HAP-1 (cell line): ENCODE data around the gene DPH3.

Experiments used
- DNase-seq, 2 experiments: peaks; one replicate each; pipeline ENCODE4 v3.0.0-alpha.2; 2016 to 2020; ENCODE audit warnings: low spot score in 2 of 2
- H3K27me3 ChIP-seq: fragments of 250-450 bp; sonication (Bioruptor Pico); 2 replicates; pipeline ENCODE4 v1.5.1; 2020; ENCODE audit warnings: low read depth, mild to moderate bottlenecking, moderate library complexity
- H3K36me3 ChIP-seq: fragments of 250-450 bp; sonication (Bioruptor Pico); replicated peaks from 2 replicates; pipeline ENCODE4 v1.5.1; 2020; ENCODE audit warnings: mild to moderate bottlenecking
- H3K4me1 ChIP-seq: fragments of 250-450 bp; sonication (Bioruptor Pico); 2 replicates; pipeline ENCODE4 v1.5.1; 2020; ENCODE audit warnings: mild to moderate bottlenecking
- H3K4me3 ChIP-seq: fragments of 250-450 bp; sonication (Bioruptor Pico); 2 replicates; pipeline ENCODE4 v1.5.1; 2020; ENCODE audit warnings: mild to moderate bottlenecking, moderate library complexity
- H3K9me3 ChIP-seq: fragments of 250-450 bp; sonication (Bioruptor Pico); 2 replicates; pipeline ENCODE4 v1.5.1; 2020; ENCODE audit warnings: mild to moderate bottlenecking, moderate library complexity
- in situ Hi-C: fragments of 300-500 bp; cut with MboI; formaldehyde crosslinking; loops from 3 replicates; pipeline ENCODE4 v1.14.3; 2020; ENCODE audit warnings: low sequenced_read_pairs, inconsistent platforms, mixed read lengths

DPH3 gene

GRCh38 chr3:16245609-16246008, 19.1 kb downstream of the DPH3 start:
- Histone ChIP-seq H3K9me3 (no peaks in the 10 kb centered on the region), H3K27me3 (0 out of 2 replicates have a peak, but pooled peaks cover 2% of the 10 kb centered on the region), H3K36me3 (no peaks in the 10 kb centered on the region), H3K4me1 (no peaks in the 10 kb centered on the region), H3K4me3 (no peak overlapping the region)
- no peak for DNase-seq
- in situ Hi-C loops, result loop anchor here (10.0 kb wide), 1 partner anchor 191 kb away; no protein-coding TSS in a partner anchor

- Histone ChIP-seq H3K4me3 (no peak overlapping the region), H3K27me3 (no peaks in the 10 kb centered on the region), H3K4me1 (no peaks in the 10 kb centered on the region), H3K36me3 (no peaks in the 10 kb centered on the region), H3K9me3 (no peaks in the 10 kb centered on the region)
- in situ Hi-C loops, result loop anchor here (10.0 kb wide), 1 partner anchor 189 kb away; no protein-coding TSS in a partner anchor
- no peak for DNase-seq
Observed at GRCh38 chr3:16243706-16244490, 20.8 kb downstream of the DPH3 start.

- H3K27me3 ChIP-seq, result no peaks in the 10 kb centered on the region
- no peaks in the 10 kb centered on the region for H3K9me3 ChIP-seq
- H3K36me3 ChIP-seq, result no peaks in the 10 kb centered on the region
- in situ Hi-C loops, result loop anchor here (10.0 kb wide), 1 partner anchor 187 kb away; no protein-coding TSS in a partner anchor
- DNase-seq, result no peak
- H3K4me3 ChIP-seq, result no peak overlapping the region
- H3K4me1 ChIP-seq, result no peaks in the 10 kb centered on the region
Observed at GRCh38 chr3:16242177-16242576, 22.6 kb downstream of the DPH3 start.

- Histone ChIP-seq H3K4me3 (no peak overlapping the region), H3K27me3 (no peaks in the 10 kb centered on the region), H3K36me3 (no peaks in the 10 kb centered on the region), H3K4me1 (no peaks in the 10 kb centered on the region), H3K9me3 (no peaks in the 10 kb centered on the region)
- no peak for DNase-seq
- in situ Hi-C loops, result loop anchor here (10.0 kb wide), 1 partner anchor 186 kb away; no protein-coding TSS in a partner anchor
Observed at GRCh38 chr3:16241225-16241624, 23.5 kb downstream of the DPH3 start.

- Histone ChIP-seq H3K4me3 (no peak overlapping the region), H3K27me3 (no peaks in the 10 kb centered on the region), H3K4me1 (no peaks in the 10 kb centered on the region), H3K9me3 (no peaks in the 10 kb centered on the region), H3K36me3 (no peaks in the 10 kb centered on the region)
- in situ Hi-C loops, result loop anchor here (10.0 kb wide), 1 partner anchor 186 kb away; no protein-coding TSS in a partner anchor
- no peak for DNase-seq
Observed at GRCh38 chr3:16240229-16241023, 24.3 kb downstream of the DPH3 start.

GRCh38 chr3:16239780-16240179, 25.0 kb downstream of the DPH3 start:
- in situ Hi-C loops, result loop anchor here (10.0 kb wide), 1 partner anchor 185 kb away; no protein-coding TSS in a partner anchor
- H3K4me1 ChIP-seq, result no peaks in the 10 kb centered on the region

GRCh38 chr3:16239086-16239770, 25.5 kb downstream of the DPH3 start:
- Histone ChIP-seq H3K4me1 (no peaks in the 10 kb centered on the region), H3K36me3 (no peaks in the 10 kb centered on the region), H3K27me3 (no peaks in the 10 kb centered on the region), H3K9me3 (no peaks in the 10 kb centered on the region), H3K4me3 (no peak overlapping the region)
- no peak for DNase-seq
- in situ Hi-C loops, result no loop called here

More at GRCh38 chr3:16239780-16240179, 25.0 kb downstream of the DPH3 start:
- no peaks in the 10 kb centered on the region for H3K27me3 ChIP-seq
- H3K36me3 ChIP-seq, result no peaks in the 10 kb centered on the region
- no peak overlapping the region for H3K4me3 ChIP-seq
- no peak for DNase-seq
- no peaks in the 10 kb centered on the region for H3K9me3 ChIP-seq

GRCh38 chr3:16236856-16237393, 27.8 kb downstream of the DPH3 start:
- no peak for DNase-seq
- H3K36me3 ChIP-seq, result no peaks in the 10 kb centered on the region
- no peaks in the 10 kb centered on the region for H3K4me1 ChIP-seq
- H3K9me3 ChIP-seq, result no peaks in the 10 kb centered on the region
- H3K4me3 ChIP-seq, result no peak overlapping the region
- H3K27me3 ChIP-seq, result no peaks in the 10 kb centered on the region
- in situ Hi-C loops, result no loop called here

- no peak overlapping the region for H3K4me3 ChIP-seq
- H3K36me3 ChIP-seq, result no peaks in the 10 kb centered on the region
- no peaks in the 10 kb centered on the region for H3K9me3 ChIP-seq
- in situ Hi-C loops, result no loop called here
- no peaks in the 10 kb centered on the region for H3K27me3 ChIP-seq
- no peak for DNase-seq
- no peaks in the 10 kb centered on the region for H3K4me1 ChIP-seq
Observed at GRCh38 chr3:16236030-16236639, 28.6 kb downstream of the DPH3 start.

- no peaks in the 10 kb centered on the region for H3K36me3 ChIP-seq
- in situ Hi-C loops, result no loop called here
- DNase-seq, result no peak
Observed at GRCh38 chr3:16234281-16234680, 30.5 kb downstream of the DPH3 start.

GRCh38 chr3:16233806-16234205, 30.9 kb downstream of the DPH3 start:
- H3K4me3 ChIP-seq, result no peak overlapping the region
- H3K27me3 ChIP-seq, result peaks cover 4% of the 10 kb centered on the region; the same call in 1 of the 2 replicates
- no peaks in the 10 kb centered on the region for H3K36me3 ChIP-seq
- in situ Hi-C loops, result no loop called here
- no peaks in the 10 kb centered on the region for H3K4me1 ChIP-seq
- no peak for DNase-seq
- H3K9me3 ChIP-seq, result no peaks in the 10 kb centered on the region

More at GRCh38 chr3:16234281-16234680, 30.5 kb downstream of the DPH3 start:
- Histone ChIP-seq H3K4me3 (no peak overlapping the region), H3K27me3 (no peaks in the 10 kb centered on the region), H3K4me1 (no peaks in the 10 kb centered on the region), H3K9me3 (no peaks in the 10 kb centered on the region)

- Histone ChIP-seq H3K4me3 (no peak overlapping the region), H3K4me1 (no peaks in the 10 kb centered on the region), H3K9me3 (no peaks in the 10 kb centered on the region), H3K36me3 (no peaks in the 10 kb centered on the region), H3K27me3 (peaks cover 4% of the 10 kb centered on the region; the same call in 1 of the 2 replicates)
- no peak for DNase-seq
- in situ Hi-C loops, result no loop called here
Observed at GRCh38 chr3:16231983-16232382, 32.8 kb downstream of the DPH3 start.

GRCh38 chr3:16229681-16230080, 35.1 kb downstream of the DPH3 start:
- no peak for DNase-seq
- no peaks in the 10 kb centered on the region for H3K36me3 ChIP-seq
- H3K4me1 ChIP-seq, result no peaks in the 10 kb centered on the region
- in situ Hi-C loops, result no loop called here
- H3K27me3 ChIP-seq, result peaks cover 4% of the 10 kb centered on the region; the same call in 1 of the 2 replicates
- no peaks in the 10 kb centered on the region for H3K9me3 ChIP-seq
- H3K4me3 ChIP-seq, result no peak overlapping the region
